Urinary bladder (tissue), 4 donors: ENCODE measurements around the gene LRP2BP. TPM values are rescaled to one million over a fixed set of nuclear protein-coding genes. Genes with fewer than 3 reads are reported as not detected.
"Not testable (repeated sequence)": the region's sequence is repeated elsewhere in the genome, so short reads cannot be mapped to it uniquely, and the experiment has no call there.

Experiments
- DNase-seq: peaks from one replicate; pipeline ENCODE4 v3.0.0-alpha.2; 2015; ENCODE audit errors: extremely low spot score
- H3K27ac ChIP-seq: one replicate; pipeline ENCODE4 v1.5.1; 2013; ENCODE audit warnings: low read depth, mild to moderate bottlenecking, moderate library complexity
- H3K36me3 ChIP-seq: one replicate; pipeline ENCODE4 v1.6.1; 2013; ENCODE audit warnings: mild to moderate bottlenecking, moderate library complexity; ENCODE audit not compliant: insufficient read depth
- H3K4me1 ChIP-seq: one replicate; pipeline ENCODE4 v1.6.1; 2013; ENCODE audit warnings: mild to moderate bottlenecking, moderate library complexity; ENCODE audit not compliant: insufficient read depth
- H3K4me3 ChIP-seq: one replicate; pipeline ENCODE4 v1.5.1; 2013; ENCODE audit warnings: low read depth, low read length
- WGBS: extraction: QIAGEN DNeasy Blood & Tissue Kit; methylation state at CpG from one replicate; pipeline ENCODE4 v1.1.7; 2013; 5-methylcytosine and 5-hydroxymethylcytosine counted together
- polyA plus RNA-seq: library from polyadenylated mRNA; stranded (reverse); fragments of 200-250 nt; gene quantifications from one replicate; pipeline ENCODE4 v1.2.3, GENCODE V29; 2013
- small RNA-seq: library from RNA; depleted of rRNA; stranded (forward); fragments of <200 nt; gene quantifications from one replicate; pipeline ENCODE3, GENCODE V24; 2014
- total RNA-seq: library from RNA; depleted of rRNA; stranded (reverse); fragments of >200 nt; gene quantifications from one replicate; pipeline ENCODE4 v1.2.3, GENCODE V29; 2014
- donor health status: healthy with polysubstance abuse.
- donor health status: healthy.

Gene LRP2BP
- total and polyA plus RNA-seq, 2 donors, result 0.41 to 5.4 TPM

DNA sequence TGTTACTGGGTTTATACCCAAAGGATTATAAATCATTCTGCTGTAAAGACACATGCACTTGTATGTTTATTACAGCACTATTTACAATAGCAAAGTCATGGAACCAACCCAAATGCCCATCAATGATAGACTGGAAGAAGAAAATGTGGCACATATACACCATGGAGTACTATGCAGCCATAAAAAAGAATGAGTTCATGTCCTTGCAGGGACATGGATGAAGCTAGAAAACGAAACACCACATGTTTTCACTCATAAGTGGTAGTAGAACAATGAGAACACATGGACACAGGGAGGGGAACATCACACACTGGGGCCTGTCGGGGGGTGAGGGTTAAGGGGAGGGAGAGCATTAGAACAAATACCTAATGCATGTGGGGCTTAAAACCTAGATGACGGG lies 78.3 kb downstream of the LRP2BP start:
- WGBS, result 81% methylated on average over 3 of the region's 3 CpGs
- DNase-seq, H3K4me3 ChIP-seq, H3K27ac ChIP-seq, H3K36me3 ChIP-seq, H3K4me1 ChIP-seq: not testable (repeated sequence)

Small RNA genes lying within 50 kb of the gene (small RNA-seq; reads per million reads assigned to genes)
- gene RF00019, result not detected

Other genes starting within 250 kb of the LRP2BP start
- 59.8 TPM for gene CFAP97, start 191.9 kb downstream of the LRP2BP start, total RNA-seq
- 19.0 TPM for gene CFAP97, start 191.9 kb downstream of the LRP2BP start, polyA plus RNA-seq
- 32.7 TPM for gene SNX25, start 186.3 kb downstream of the LRP2BP start, total RNA-seq
- gene SNX25, start 186.3 kb downstream of the LRP2BP start, polyA plus RNA-seq, result 9.9 TPM
- gene ANKRD37, start 917 bp upstream of the LRP2BP start, total RNA-seq, result 27.3 TPM
- 19.9 TPM for gene ANKRD37, start 917 bp upstream of the LRP2BP start, polyA plus RNA-seq
- 77.2 TPM for gene UFSP2, start 30.0 kb upstream of the LRP2BP start, total RNA-seq
- gene UFSP2, start 30.0 kb upstream of the LRP2BP start, polyA plus RNA-seq, result 36.4 TPM
- 18.2 TPM for gene CCDC110, start 75.8 kb upstream of the LRP2BP start, total RNA-seq
- 2.0 TPM for gene CCDC110, start 75.8 kb upstream of the LRP2BP start, polyA plus RNA-seq
- 456 TPM for gene PDLIM3, start 139.6 kb upstream of the LRP2BP start, total RNA-seq
- 358 TPM for gene PDLIM3, start 139.6 kb upstream of the LRP2BP start, polyA plus RNA-seq